HG03175 (cell line): Measurements from ENCODE around the gene FAM83E.

Experiments used
- ATAC-seq: cut with Tn5 transposase; IDR thresholded peaks from one replicate; pipeline ENCODE4 v1.9.1; 2021; ENCODE audit warnings: mild to moderate bottlenecking, moderate library complexity; ENCODE audit not compliant: unreplicated experiment

FAM83E gene

GRCh38 chr19:48613024-48613851 is 1.6 kb downstream of the FAM83E start:
- ATAC-seq, result no peak

- ATAC-seq, result no peak
Observed at GRCh38 chr19:48611872-48612271, 3.0 kb downstream of the FAM83E start.

GRCh38 chr19:48609571-48610108 is 5.2 kb downstream of the FAM83E start:
- ATAC-seq, result no peak

DNA sequence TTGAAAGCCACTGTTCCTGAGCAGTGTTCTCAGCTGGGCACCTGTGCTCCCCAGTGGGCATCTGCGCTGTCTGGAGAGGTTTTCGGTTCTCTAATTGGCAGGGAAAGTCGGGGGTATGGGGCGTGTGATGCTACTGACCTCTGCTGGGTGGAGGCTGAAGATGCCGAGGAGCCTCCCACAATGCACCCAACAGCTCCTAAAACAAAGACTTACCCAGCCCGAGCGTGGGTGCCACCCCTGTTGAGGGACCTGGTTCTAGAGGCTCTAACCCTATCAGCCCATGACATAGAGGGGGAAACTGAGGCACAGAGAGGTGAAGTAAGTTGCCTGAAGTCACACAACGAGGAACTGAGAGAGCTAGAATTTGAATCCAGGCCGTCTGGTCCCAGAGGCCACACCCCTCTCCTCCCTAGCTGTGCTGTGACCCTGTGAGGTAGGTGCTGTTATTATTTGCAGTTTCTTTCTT is 6.0 kb downstream of the FAM83E start:
- peak; percentile 49 for ATAC-seq

GRCh38 chr19:48607359-48607755 is 7.5 kb downstream of the FAM83E start:
- ATAC-seq, result no peak

GRCh38 chr19:48606463-48607358 is 8.2 kb downstream of the FAM83E start, which contains the start of gene SPACA4:
Gene SPACA4 (plus strand): TSS chr19:48606742. CDS start chr19:48606979, 237 bp downstream.
- no peak for ATAC-seq

- no peak for ATAC-seq
Observed at GRCh38 chr19:48603850-48604249, 11.0 kb downstream of the FAM83E start.

DNA sequence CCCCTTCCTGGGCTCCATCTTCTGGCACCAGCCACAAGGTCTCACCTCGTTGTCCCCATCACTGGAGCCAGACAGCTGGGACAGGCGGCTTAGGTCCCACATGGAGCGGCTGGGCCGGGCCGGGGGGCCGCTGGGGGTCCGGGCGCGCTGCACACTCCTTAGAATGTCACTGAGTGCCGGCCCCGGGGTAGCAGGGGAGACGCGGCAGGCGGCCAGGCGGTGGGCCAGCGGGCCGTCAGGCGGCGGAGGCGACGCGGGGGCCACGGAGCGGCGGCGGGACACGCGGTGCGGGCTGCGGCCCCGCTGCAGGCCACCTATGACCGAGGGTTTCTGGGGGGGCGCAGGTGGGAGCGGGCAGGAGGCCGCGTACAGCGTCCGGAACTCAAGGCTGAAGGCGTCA is 11.4 kb downstream of the FAM83E start:
- ATAC-seq, result no peak

- ATAC-seq, result no peak
Observed at GRCh38 chr19:48603001-48603400, 11.9 kb downstream of the FAM83E start.

DNA sequence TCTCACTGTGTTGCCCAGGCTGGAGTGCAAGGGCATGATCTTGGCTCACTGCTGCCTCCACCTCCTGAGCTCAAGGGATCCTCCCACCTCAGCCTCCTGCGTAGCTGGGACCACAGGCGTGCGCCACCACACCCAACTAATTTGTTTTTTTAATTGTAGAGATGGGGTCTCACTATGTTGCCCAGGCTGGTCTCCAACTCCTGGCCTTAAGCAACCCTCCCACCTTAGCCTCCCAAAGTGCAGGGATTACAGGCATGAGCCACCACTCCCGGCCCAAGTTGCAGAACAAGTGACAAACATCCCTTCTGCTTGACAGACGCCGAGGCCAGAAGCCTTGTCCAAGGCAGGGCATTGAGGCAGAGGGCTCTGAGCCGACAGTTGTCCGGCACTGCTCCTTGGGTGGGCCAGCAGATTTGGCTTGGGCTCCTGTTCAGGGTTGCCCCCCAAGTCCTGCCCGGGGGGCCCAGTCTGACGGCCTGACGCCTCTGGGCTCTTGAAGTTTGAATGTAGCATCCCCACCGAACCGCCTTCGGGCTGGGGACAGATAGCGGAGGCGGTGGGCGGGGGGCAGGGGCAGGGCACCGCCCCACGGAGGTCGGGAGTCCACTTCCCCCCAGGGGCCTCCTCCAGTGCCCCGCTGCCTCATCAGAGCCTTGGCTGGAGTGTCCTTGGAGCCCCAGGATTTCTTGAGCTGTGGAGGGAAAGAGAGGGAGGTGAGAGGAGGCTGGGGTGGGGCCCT is 14.0 kb downstream of the FAM83E start:
- ATAC-seq, result no peak

GRCh38 chr19:48598996-48599700 is 15.7 kb downstream of the FAM83E start:
- ATAC-seq, result no peak

DNA sequence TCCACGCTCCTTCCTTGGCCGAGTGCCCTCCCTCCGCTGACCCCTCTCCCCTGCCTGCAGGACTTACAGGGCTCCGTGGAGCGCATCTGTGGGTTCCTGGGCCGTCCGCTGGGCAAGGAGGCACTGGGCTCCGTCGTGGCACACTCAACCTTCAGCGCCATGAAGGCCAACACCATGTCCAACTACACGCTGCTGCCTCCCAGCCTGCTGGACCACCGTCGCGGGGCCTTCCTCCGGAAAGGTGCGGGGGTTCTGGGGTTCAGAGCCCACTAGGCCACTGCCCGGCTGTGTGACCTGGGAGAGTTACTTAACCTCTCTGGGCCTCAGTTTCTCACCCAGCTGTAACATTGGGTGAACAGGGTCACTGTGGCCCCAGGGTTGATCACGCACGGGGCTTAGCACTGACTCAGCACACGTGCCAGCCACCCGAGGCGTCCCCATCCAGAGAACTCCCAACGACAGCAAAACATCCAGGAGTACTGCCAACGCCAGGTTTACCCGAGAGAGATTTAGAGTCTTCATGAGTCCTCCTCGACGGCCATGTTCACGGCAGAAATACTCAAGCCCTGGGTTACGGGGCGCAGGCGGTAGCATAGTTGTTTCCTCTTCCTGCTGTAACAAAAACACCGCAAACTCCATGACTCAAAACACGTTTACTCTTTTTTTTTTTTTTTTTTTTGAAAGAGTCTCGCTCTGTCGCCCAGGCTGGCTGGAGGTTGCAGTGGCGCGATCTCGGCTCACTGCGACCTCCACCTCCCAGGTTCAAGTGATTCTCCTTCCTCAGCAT is 18.0 kb downstream of the FAM83E start:
- ATAC-seq, result no peak

GRCh38 chr19:48596237-48596636 is 18.6 kb downstream of the FAM83E start:
- no peak for ATAC-seq

GRCh38 chr19:48595833-48596232 is 19.0 kb downstream of the FAM83E start:
- no peak for ATAC-seq

GRCh38 chr19:48595171-48595570 is 19.7 kb downstream of the FAM83E start:
- ATAC-seq, result no peak

DNA sequence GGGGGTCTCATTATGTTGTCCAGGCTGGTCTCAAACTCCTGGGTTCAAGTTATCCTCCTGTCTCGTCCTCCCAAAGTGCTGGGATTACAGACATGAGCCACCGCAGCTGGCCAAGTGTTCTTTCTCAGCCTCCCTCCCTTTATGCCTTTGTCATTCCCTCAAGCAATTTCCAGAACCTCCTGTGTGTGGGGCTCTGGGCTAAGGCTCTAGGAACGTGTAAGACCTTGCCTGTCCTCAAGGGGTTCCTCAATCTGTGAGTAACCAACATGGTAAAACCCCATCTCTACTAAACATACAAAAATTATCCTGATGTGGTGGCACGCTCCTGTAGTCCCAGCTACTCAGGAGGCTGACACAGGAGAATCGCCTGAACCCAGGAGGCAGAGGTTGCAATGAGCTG is 23.9 kb downstream of the FAM83E start:
- no peak for ATAC-seq

- ATAC-seq, result peak; percentile 42
Observed at GRCh38 chr19:48588670-48589401, 26.0 kb downstream of the FAM83E start.

- no peak for ATAC-seq
Observed at GRCh38 chr19:48587387-48587786, 27.5 kb downstream of the FAM83E start.

- no peak for ATAC-seq
Observed at GRCh38 chr19:48582168-48582567, 32.7 kb downstream of the FAM83E start.
